CD1c-positive myeloid dendritic cell (primary cell): Measurements from ENCODE around the gene UGDH.
A peak's percentile ranks its signal among the peaks of the same experiment; 100 is the strongest.
"Not testable (repeated sequence)": the region's sequence is repeated elsewhere in the genome, so short reads cannot be mapped to it uniquely, and the experiment has no call there.

Experiments used
- DNase-seq: peaks from one replicate; pipeline ENCODE4 v3.0.0-alpha.2; 2016; ENCODE audit errors: extremely low spot score

Gene UGDH

GRCh38 chr4:39527296-39528060 is at the start of gene UGDH:
Gene UGDH (minus strand): TSS chr4:39527439. CDS start chr4:39521512, 5,927 bp downstream.
- DNase-seq = peak; percentile 97

GRCh38 chr4:39574946-39575345 is 47.7 kb upstream of the UGDH start:
- no peak for DNase-seq

GRCh38 chr4:39571504-39571903 is 44.3 kb upstream of the UGDH start:
- DNase-seq = no peak

GRCh38 chr4:39571054-39571453 is 43.8 kb upstream of the UGDH start:
- no peak for DNase-seq

- DNase-seq = no peak
Measured at GRCh38 chr4:39569209-39569608, 42.0 kb upstream of the UGDH start.

GRCh38 chr4:39568805-39569204 is 41.6 kb upstream of the UGDH start:
- DNase-seq = no peak

- DNase-seq = peak; percentile 2
Measured at GRCh38 chr4:39565878-39566600, 38.8 kb upstream of the UGDH start.

GRCh38 chr4:39563346-39563847 is 36.2 kb upstream of the UGDH start:
- DNase-seq = no peak

- no peak for DNase-seq
Measured at GRCh38 chr4:39562792-39563191, 35.6 kb upstream of the UGDH start.

GRCh38 chr4:39559626-39560025 is 32.4 kb upstream of the UGDH start:
- no peak for DNase-seq

- DNase-seq = no peak
Measured at GRCh38 chr4:39555472-39555871, 28.2 kb upstream of the UGDH start.

GRCh38 chr4:39548425-39549067 is 21.3 kb upstream of the UGDH start:
- DNase-seq = no peak

- no peak for DNase-seq
Measured at GRCh38 chr4:39544580-39545315, 17.5 kb upstream of the UGDH start.

GRCh38 chr4:39544080-39544479 is 16.8 kb upstream of the UGDH start:
- not testable (repeated sequence) for DNase-seq

- no peak for DNase-seq
Measured at GRCh38 chr4:39543034-39543433, 15.8 kb upstream of the UGDH start.

- DNase-seq = no peak
Measured at GRCh38 chr4:39542611-39543012, 15.4 kb upstream of the UGDH start.

GRCh38 chr4:39541987-39542610 is 14.9 kb upstream of the UGDH start:
- DNase-seq = no peak

GRCh38 chr4:39539089-39539611 is 11.9 kb upstream of the UGDH start:
- no peak for DNase-seq

- DNase-seq = no peak
Measured at GRCh38 chr4:39533541-39533940, 6.3 kb upstream of the UGDH start.

GRCh38 chr4:39532237-39532636 is 5.0 kb upstream of the UGDH start:
- DNase-seq = not testable (repeated sequence)

- no peak for DNase-seq
Measured at GRCh38 chr4:39530682-39531081, 3.4 kb upstream of the UGDH start.
